DND-41 (cell line): Measurements from ENCODE around the gene LYG2.
A peak's percentile ranks its signal among the peaks of the same experiment; 100 is the strongest.
"Not testable (repeated sequence)": the region's sequence is repeated elsewhere in the genome, so short reads cannot be mapped to it uniquely, and the experiment has no call there.

Source experiments
- ATAC-seq: fragments of 200-7000 bp; cut with Tn5 transposase; 3 replicates; pipeline ENCODE4 v1.9.1; 2021; ENCODE audit warnings: low read depth; ENCODE audit not compliant: insufficient read depth
- DNase-seq: peaks from one replicate; pipeline ENCODE4 v3.0.0-alpha.2; 2020
- H2AFZ ChIP-seq: 2 replicates; pipeline ENCODE4 v1.6.0; 2012; ENCODE audit warnings: low read depth, low read length
- H3K27ac ChIP-seq: 2 replicates; pipeline ENCODE4 v1.5.1; 2012; ENCODE audit warnings: low read length, inconsistent platforms
- H3K27me3 ChIP-seq: fragments of 200-600 bp; sonication (generic); 2 replicates; pipeline ENCODE4 v1.6.0; 2012; ENCODE audit warnings: low read length, mild to moderate bottlenecking, inconsistent platforms; ENCODE audit not compliant: insufficient read depth, poor library complexity
- H3K36me3 ChIP-seq: 2 replicates; pipeline ENCODE4 v1.5.1; 2012; ENCODE audit warnings: low read length, inconsistent platforms; ENCODE audit not compliant: insufficient read depth
- H3K4me1 ChIP-seq: 2 replicates; pipeline ENCODE4 v1.5.1; 2012; ENCODE audit warnings: mild to moderate bottlenecking, low read length; ENCODE audit not compliant: insufficient read depth
- H3K4me2 ChIP-seq: 2 replicates; pipeline ENCODE4 v1.6.0; 2012; ENCODE audit warnings: mild to moderate bottlenecking, moderate library complexity, low read length, inconsistent platforms; ENCODE audit not compliant: insufficient read depth
- H3K4me3 ChIP-seq, 2 experiments: fragments of 200-600 bp in 1 of 2; shearing (Covaris generic) in 1 of 2; 2 replicates each; pipeline ENCODE4 v1.5.1; 2012 to 2016; ENCODE audit warnings: inconsistent platforms in 2 of 2, low read length in 2 of 2, mild to moderate bottlenecking in 2 of 2, low read depth in 1 of 2, moderate library complexity in 1 of 2
- H3K79me2 ChIP-seq: 2 replicates; pipeline ENCODE4 v1.6.0; 2012; ENCODE audit warnings: low read length, inconsistent platforms; ENCODE audit not compliant: insufficient read depth
- H3K9ac ChIP-seq: 2 replicates; pipeline ENCODE4 v1.6.0; 2012; ENCODE audit warnings: low read depth, mild to moderate bottlenecking, inconsistent platforms, low read length, moderate library complexity
- H3K9me3 ChIP-seq: 2 replicates; pipeline ENCODE4 v1.5.1; 2012; ENCODE audit warnings: low read length, moderate library complexity, mild to moderate bottlenecking, inconsistent platforms; ENCODE audit not compliant: insufficient read depth, severe bottlenecking
- H4K20me1 ChIP-seq: 2 replicates; pipeline ENCODE4 v1.6.0; 2012; ENCODE audit warnings: low read length; ENCODE audit not compliant: insufficient read depth
- CTCF ChIP-seq: IDR thresholded peaks from 2 replicates; pipeline ENCODE4 v1.5.1; 2012; ENCODE audit warnings: borderline replicate concordance, low read length, moderate library complexity, mild to moderate bottlenecking; ENCODE audit not compliant: poor library complexity, severe bottlenecking; ENCODE audit errors: extremely low read depth
- EZH2 ChIP-seq: IDR thresholded peaks from 3 replicates; pipeline ENCODE4 v1.6.1; 2012; ENCODE audit warnings: borderline replicate concordance, low read depth, mild to moderate bottlenecking, moderate library complexity, low read length, inconsistent platforms; ENCODE audit not compliant: severe bottlenecking

Gene LYG2

GRCh38 chr2:99238599-99238998, 16.9 kb downstream of the LYG2 start:
- Histone ChIP-seq H3K9me3 (no peaks in the 10 kb centered on the region), H3K9ac (no peak overlapping the region), H3K27ac (no peak overlapping the region), H3K4me1 (no peaks in the 10 kb centered on the region), H3K36me3 (no peaks in the 10 kb centered on the region), H3K4me2 (no peak overlapping the region), H3K79me2 (no peaks in the 10 kb centered on the region), H3K27me3 (no peaks in the 10 kb centered on the region), H4K20me1 (no peaks in the 10 kb centered on the region), H3K4me3 (no peak overlapping the region), H2AFZ (no peak overlapping the region)
- TF ChIP-seq CTCF = no peak
- TF ChIP-seq EZH2 = no peak
- ATAC-seq (no peak), DNase-seq (no peak)

- ATAC-seq, H2AFZ ChIP-seq, H3K9ac ChIP-seq, H3K9me3 ChIP-seq, H4K20me1 ChIP-seq, H3K79me2 ChIP-seq, H3K36me3 ChIP-seq, H3K27ac ChIP-seq, H3K4me3 ChIP-seq, DNase-seq, H3K4me1 ChIP-seq, H3K4me2 ChIP-seq, H3K27me3 ChIP-seq: not testable (repeated sequence)
Observed at GRCh38 chr2:99233177-99233576, 22.3 kb downstream of the LYG2 start.

GRCh38 chr2:99217929-99218501, 37.5 kb downstream of the LYG2 start:
- no peak overlapping the region for H3K4me3 ChIP-seq
- no peaks in the 10 kb centered on the region for H3K27me3 ChIP-seq
- H3K79me2 ChIP-seq = no peaks in the 10 kb centered on the region
- peak overlapping the region; percentile 13; the same call in 1 of the 2 replicates for H3K4me2 ChIP-seq
- ATAC-seq (peak; percentile 76), DNase-seq (no peak)
- peaks cover 8% of the 10 kb centered on the region for H3K4me1 ChIP-seq
- H3K27ac ChIP-seq = no peak overlapping the region
- H4K20me1 ChIP-seq = no peaks in the 10 kb centered on the region
- H3K36me3 ChIP-seq = no peaks in the 10 kb centered on the region
- H3K9ac ChIP-seq = no peak overlapping the region
- TF ChIP-seq CTCF (no peak), EZH2 (no peak)
- H3K9me3 ChIP-seq = no peaks in the 10 kb centered on the region
- 0 out of 2 replicates have a peak overlapping the region, but pooled peaks have one; percentile 3 for H2AFZ ChIP-seq

- DNase-seq (no peak), ATAC-seq (no peak)
- no peaks in the 10 kb centered on the region for H3K27me3 ChIP-seq
- no peak overlapping the region for H3K9ac ChIP-seq
- no peak overlapping the region for H2AFZ ChIP-seq
- H3K4me3 ChIP-seq = no peak overlapping the region
- no peak overlapping the region for H3K4me2 ChIP-seq
- no peaks in the 10 kb centered on the region for H3K9me3 ChIP-seq
- no peak for TF ChIP-seq EZH2
- no peak for TF ChIP-seq CTCF
- no peaks in the 10 kb centered on the region for H3K79me2 ChIP-seq
- no peaks in the 10 kb centered on the region for H4K20me1 ChIP-seq
- no peak overlapping the region for H3K27ac ChIP-seq
- peaks cover 8% of the 10 kb centered on the region for H3K4me1 ChIP-seq
- no peaks in the 10 kb centered on the region for H3K36me3 ChIP-seq
Observed at GRCh38 chr2:99216096-99216495, 39.4 kb downstream of the LYG2 start.
